GM18951 (cell line): ENCODE data around the gene ENGASE.

ENCODE experiments used
- POLR2A ChIP-seq: IDR thresholded peaks from 4 replicates; pipeline ENCODE4 v1.6.1; 2011; ENCODE audit warnings: mild to moderate bottlenecking; ENCODE audit not compliant: insufficient read length, insufficient read depth; ENCODE audit errors: extremely low read depth
- in situ Hi-C: fragments of 300-500 bp; cut with MboI; formaldehyde crosslinking; loops from one replicate; pipeline ENCODE4 v1.12.0; 2022; ENCODE audit warnings: low sequenced_read_pairs, mixed read lengths, inconsistent platforms; ENCODE audit not compliant: unreplicated experiment

The ENGASE gene

DNA sequence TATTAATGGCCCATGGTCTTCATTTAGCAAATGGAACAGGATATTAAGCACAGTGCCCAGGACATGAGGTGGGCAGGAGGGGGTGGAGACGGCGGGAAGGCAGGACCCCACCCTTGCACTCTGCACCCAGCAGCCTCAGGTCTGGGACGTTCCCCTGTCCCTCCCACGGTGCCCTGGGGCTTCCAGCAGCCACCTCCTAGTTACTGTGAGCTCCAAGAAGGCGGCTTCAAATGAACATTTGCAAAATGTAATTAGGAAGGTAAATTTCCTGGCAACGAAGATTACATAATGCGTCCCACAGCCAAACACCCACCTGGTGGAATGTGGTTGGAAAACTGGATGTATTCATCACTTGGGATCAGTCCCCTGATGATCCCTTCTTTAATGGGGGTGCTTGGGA, 59.4 kb downstream of the ENGASE start:
- TF ChIP-seq POLR2A: no peak
- in situ Hi-C loops: no loop called here

DNA sequence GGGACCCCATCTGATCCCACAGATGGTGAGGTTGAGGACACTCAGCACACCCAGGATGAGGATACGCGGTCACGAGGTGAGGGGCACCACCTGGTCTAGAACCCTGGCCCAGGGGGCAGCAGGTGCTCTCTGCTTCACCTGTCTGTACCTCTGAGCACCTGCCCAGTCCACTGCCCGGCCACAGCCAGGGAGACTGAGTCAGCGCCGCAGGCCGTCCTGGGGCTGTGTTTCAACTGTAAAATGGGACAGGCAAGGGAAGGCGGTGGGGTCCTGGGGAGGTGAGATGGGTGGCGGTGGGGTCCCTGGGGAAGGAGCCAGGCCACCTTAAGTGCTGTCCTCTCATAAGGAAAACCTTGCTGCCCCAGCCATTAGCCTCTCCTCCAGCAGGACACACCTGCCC, 60.4 kb downstream of the ENGASE start:
- TF ChIP-seq POLR2A: no peak
- in situ Hi-C loops: no loop called here

DNA sequence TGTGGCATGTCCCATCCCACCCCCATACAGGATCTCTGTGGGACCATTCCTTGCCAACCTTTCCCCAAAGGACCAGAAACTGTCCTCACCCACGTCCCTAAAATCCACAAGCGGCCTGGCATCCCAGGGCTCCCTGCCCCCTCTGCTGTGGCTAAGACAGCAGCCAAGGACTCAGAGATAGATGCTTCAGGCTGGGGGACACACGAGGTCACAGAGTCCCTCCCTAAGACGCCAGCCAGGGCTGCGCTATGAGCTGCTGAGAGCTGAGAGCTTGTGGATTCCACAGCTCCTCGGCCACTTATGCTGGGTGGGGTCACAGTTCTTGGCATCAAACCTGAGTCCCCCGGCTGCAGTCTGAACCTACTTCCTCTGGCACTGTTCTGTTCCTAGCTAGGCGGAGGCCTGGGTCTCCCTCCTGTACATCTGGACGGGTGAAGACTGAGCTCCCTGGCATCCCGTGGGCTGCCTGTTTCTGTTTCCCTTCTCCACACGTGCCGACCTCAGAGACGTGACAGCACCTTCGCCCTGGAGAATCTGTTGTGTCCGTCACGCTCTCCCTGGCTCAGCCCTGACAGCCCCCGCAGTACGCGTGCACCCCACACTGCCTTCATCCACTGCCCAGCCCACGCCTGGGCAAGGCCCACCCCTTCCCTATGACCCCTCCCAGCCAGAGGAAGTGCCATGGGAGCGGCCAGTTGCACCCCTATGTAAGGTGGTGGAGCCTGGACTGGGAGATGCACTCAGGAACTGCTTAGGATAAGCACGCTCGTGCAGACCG, 61.2 kb downstream of the ENGASE start:
- in situ Hi-C loops: no loop called here
- no peak for TF ChIP-seq POLR2A
